22Rv1 (cell line): ENCODE results near the gene RAP1A.

Source experiments
- ZFX ChIP-seq: fragments of 450-650 bp; IDR thresholded peaks from 2 replicates; pipeline ENCODE4 v1.6.1; 2017; ENCODE audit warnings: antibody characterized with exemption, borderline replicate concordance
- TF ChIP-seq, protein P1 (sequence below): fragments of 450-650 bp; IDR thresholded peaks from 2 replicates; pipeline ENCODE4 v1.5.1; 2017; ENCODE audit warnings: mild to moderate bottlenecking

DNA sequence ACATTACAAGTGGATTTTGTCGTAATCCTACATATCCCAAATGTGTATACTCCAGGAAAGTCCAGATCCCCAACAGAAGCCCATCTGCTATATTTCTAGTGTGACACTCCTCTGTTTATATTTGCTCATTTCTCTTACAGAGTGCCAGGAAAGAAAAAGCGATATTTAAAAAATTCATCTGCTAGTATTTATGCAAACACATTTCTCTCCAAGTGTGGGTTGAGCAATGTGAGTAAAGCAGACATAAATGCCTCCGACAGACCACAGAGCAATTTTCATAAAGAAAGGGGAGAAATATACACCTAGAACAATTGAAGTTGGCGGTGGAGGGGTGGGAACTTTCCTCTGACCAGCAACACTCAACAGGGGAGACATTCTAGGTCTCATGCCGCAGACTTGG, 22.2 kb upstream of the RAP1A start:
- TF ChIP-seq, protein P1, sequence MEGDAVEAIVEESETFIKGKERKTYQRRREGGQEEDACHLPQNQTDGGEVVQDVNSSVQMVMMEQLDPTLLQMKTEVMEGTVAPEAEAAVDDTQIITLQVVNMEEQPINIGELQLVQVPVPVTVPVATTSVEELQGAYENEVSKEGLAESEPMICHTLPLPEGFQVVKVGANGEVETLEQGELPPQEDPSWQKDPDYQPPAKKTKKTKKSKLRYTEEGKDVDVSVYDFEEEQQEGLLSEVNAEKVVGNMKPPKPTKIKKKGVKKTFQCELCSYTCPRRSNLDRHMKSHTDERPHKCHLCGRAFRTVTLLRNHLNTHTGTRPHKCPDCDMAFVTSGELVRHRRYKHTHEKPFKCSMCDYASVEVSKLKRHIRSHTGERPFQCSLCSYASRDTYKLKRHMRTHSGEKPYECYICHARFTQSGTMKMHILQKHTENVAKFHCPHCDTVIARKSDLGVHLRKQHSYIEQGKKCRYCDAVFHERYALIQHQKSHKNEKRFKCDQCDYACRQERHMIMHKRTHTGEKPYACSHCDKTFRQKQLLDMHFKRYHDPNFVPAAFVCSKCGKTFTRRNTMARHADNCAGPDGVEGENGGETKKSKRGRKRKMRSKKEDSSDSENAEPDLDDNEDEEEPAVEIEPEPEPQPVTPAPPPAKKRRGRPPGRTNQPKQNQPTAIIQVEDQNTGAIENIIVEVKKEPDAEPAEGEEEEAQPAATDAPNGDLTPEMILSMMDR, result no peak
- TF ChIP-seq ZFX, result no peak
